Fibroblast of skin of scalp (primary cell): ENCODE measurements around the gene LDAH.
"Not testable (repeated sequence)": the region's sequence is repeated elsewhere in the genome, so short reads cannot be mapped to it uniquely, and the experiment has no call there.

Source experiments
- DNase-seq: peaks from one replicate; pipeline ENCODE4 v3.0.0-alpha.2; 2013

LDAH gene

DNA sequence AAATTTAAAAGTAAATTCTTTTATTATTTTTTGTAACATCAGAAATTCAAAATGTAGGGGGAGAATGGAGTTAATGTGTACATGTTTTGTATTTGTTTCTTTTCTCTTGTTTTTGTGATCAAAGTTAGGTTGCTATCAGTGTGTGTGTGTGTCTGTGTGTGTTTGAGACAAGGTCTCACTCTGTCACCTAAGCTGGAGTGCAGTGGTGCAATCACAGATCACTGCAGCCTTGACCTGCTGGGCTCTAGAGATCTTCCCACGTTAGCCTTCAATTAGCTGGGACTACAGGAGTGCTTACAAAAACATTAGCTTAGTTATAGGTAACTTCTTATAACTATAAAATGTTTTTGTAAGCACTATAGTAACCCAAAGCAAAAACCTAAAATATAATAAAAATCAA is 105.3 kb downstream of the LDAH start:
- no peak for DNase-seq

DNA sequence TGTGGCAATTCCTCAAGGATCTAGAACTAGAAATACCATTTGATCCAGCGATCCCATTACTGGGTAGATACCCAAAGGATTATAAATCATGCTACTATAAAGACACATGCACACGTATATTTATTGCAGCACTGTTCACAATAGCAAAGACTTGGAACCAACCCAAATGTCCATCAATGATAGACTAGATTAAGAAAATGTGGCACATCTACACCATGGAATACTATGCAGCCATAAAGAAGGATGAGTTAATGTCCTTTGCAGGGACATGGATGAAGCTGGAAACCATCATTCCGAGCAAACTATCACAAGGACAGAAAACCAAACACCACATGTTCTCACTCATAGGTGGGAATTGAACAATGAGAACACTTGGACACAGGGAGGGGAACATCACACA is 106.7 kb downstream of the LDAH start:
- not testable (repeated sequence) for DNase-seq

DNA sequence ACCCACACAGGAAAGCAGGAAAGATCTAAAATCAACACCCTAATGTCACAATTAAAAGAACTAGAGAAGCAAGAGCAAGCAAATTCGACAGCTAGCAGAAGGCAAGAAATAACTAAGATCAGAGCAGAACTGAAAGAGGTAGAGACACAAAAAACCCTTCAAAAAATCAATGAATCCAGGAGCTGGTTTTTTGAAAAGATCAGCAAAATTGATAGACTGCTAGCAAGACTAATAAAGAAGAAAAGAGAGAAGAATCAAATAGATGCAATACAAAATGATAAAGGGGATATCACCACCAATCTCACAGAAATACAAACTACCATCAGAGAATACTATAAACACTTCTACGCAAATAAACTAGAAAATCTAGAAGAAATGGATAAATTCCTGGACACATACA is 108.5 kb downstream of the LDAH start:
- DNase-seq = not testable (repeated sequence)

DNA sequence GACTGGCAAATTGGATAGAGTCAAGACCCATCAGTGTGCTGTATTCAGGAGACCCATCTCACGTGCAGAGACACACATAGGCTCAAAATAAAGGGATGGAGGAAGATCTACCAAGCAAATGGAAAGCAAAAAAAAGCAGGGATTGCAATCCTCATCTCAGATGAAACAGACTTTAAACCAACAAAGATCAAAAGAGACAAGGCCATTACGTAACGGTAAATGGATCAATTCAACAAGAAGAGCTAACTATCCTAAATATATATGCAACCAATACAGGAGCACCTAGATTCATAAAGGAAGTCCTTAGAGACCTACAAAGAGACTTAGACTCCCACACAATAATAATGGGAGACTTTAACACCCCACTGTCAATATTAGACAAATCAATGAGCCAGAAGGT is 109.3 kb downstream of the LDAH start:
- not testable (repeated sequence) for DNase-seq

DNA sequence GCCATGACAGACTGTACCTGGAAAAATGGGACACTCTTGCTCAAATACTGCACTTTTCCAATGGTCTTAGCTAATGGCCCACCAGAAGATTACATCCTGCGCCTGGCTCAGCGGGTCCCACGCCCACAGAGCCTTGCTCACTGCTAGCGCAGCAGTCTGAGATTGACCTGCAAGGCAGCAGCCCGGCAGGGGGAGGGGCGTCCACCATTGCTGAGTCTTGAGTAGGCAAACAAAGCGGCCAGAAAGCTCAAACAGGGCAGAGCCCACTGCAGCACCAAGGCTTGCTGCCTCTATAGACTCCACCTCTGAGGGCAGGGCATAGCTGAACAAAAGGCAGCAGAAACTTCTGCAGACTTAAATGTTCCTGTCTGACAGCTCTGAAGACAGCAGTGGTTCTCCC is 111.3 kb downstream of the LDAH start:
- not testable (repeated sequence) for DNase-seq

DNA sequence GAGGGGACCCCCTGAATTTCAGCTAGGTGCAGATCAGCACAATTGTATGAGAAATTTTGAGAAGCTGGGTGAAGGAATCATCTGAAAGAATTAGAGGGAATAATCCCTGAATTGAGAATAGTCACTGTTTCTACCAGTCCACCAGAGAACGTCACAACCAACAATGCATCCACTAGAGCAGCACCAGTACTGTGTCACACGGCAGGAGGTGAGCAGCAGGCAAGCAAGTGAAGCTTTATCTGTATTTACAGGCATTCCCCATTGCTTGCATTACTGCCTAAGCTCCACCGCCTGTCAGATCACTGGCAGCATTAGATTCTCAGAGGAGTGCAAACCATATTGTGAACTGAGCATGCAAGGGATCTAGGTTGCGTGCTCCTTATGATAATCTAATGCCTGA is 115.3 kb downstream of the LDAH start:
- no peak for DNase-seq

DNA sequence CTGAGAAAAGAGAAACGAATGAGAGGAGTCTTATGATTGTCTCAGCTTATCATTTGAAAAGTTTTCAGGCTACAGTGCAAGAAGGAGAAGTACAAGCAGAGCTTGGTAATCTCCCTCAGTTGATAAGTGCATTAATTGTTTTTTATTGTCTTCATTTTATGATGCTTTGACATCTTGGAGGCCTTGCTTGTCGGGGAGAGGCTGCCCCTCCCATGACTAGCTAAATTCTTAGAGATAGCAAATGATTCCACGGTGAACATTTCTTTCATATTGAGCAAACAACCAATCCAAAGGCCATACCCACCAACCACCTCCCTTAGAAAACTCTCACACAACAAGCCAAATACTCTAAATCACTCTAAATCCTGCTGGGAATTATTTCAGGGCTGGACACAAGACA is 116.1 kb downstream of the LDAH start:
- DNase-seq = no peak

DNA sequence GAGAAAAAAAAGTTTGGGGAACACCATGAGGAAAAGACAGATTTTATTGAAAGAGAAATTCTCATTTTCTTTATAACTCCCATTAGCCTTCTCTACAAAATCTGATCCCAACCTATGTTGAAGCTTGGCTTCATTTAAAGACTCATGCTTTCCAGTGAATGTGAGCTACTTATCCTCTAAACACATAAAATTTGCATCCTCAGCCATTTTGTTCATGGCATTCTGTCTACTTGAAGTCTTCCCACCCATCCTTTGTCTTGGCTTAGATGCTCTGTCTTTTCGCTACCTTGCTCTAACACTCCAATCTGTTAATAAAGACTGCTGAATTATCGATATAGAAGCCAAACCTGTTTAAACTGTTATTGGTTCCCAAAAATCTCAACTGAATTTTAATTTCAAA is 116.7 kb downstream of the LDAH start:
- DNase-seq = no peak

DNA sequence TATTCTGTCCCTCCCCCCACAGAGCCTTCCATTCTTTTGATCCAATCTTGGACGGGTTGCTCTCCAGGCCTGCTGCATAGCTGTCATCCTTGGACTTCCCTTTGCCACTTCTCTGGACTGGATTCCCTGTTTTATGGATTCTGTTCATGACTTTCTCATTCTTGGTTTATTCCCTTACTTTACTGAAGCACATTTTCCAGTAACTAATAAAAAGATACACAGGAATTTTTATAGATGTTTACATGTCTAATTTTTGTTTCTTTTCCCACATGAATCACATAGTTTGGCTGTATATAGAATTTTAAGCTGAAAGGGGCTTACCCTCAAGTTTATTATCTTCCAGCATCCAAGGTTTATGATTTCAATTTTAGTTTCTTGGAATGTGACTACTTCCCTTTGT is 118.0 kb downstream of the LDAH start:
- DNase-seq = no peak

DNA sequence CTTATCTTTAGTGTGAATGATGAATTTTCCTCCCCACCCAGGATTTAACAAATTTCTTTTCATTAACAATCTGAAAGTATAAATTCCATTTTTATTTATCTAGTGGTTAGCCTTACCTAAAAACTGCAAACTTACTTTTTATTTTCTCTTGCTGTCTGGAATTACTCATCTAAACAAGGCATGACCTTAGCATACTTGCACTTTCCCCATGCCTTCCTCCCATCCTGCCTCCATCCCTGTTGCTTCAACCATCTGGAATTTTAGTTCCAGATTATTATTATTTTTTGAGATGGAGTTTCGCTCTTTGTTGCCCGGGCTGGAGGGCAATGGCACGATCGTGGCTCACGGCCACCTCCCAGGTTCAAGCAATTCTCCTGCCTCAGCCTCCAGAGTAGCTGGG is 120.3 kb downstream of the LDAH start:
- DNase-seq = no peak

DNA sequence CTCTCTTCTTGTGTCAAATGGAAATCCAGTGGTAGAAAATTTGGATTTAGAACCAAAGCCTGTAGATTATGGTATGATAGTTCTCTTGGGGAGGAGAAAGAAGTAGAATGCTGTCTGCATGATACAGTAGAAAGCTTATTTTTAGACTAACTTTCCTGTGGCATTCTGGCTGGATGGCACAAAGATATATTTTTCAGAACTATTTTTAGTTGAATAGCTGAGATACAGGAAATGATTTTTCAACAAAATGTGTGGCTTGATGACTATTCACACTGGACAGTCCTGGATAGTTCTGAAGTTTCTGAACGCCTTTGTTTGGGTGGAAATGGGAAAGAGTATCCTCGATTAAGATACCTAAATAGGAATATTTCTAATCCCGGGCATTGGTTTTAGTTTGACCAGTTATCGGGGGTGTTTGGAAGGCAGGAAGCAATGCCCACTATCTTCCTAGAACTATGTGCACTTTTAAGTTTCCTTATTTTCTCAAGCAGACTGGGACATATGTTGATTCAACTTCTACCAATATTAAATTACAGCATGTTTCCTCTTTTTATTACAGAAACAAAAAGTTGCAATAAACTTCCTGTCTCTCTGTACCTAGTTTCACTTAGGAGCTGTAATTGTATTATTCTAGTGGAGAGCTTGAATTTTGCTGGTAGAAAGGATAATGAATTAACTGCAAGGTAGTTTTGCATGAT is 123.8 kb downstream of the LDAH start:
- DNase-seq = no peak

DNA sequence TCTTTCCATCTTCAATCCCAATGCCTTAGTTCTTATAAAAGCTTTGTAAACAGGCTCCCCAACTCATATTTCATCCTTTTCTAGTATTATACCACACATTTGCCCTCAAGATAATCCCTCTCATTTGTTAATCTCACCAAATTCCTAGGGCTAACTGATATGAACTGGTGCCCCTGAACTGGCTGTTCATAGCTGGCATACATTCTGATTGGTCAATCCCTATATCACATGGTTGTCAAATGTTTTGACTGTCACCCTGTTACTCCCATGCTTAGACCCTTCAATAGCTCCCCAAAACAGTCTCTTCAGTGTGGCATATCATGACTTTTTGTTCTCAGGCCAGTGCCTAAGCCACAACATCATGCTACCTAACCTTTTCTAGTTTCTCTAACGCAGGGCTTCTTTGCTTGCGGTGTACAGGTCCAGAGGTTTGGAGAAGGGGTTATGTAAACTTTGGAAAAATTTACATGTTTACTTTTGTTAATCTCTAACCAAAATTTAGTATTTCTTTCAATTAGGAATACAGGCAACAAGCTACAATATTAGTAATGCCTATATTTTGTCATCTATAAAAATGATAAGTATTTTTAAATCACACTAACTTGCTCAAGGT is 125.5 kb downstream of the LDAH start:
- DNase-seq = no peak

DNA sequence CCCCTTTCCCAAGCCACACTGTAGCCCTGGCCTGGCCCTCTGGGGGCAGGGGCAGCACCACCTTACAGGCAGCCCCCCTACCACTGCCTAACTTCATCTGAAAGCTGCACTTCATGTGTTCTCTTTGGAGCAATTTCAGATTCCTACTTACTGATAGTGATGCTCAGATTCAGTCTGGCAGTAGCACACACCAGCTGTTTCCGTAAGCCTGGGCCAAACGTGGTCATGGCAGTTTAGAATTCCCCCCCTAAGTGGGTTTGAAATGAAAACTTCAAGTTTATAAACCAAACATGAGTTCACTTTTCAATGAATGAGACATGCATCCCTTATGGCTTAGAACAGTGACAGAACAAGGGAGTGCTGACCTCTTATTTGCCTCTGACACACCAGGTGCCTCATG is 126.5 kb downstream of the LDAH start:
- DNase-seq = no peak

DNA sequence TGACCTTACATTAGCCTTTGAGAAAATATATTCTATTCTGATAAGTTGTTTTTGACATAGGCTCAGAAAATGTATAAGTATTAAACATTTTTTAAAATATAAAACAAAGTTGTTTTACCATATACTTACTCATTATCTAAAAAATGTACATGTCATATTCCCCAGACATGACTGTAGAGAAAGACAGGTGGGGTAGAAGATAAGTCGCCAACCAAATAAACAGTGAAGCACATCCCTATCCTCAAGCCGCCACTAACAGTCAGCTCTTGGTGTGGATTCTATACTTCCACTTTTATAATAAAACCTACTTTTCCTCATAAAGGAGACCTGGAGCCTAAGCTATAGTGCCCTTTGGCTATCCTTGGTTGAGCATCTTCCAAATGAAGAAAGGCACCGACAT is 129.6 kb downstream of the LDAH start:
- DNase-seq = no peak

DNA sequence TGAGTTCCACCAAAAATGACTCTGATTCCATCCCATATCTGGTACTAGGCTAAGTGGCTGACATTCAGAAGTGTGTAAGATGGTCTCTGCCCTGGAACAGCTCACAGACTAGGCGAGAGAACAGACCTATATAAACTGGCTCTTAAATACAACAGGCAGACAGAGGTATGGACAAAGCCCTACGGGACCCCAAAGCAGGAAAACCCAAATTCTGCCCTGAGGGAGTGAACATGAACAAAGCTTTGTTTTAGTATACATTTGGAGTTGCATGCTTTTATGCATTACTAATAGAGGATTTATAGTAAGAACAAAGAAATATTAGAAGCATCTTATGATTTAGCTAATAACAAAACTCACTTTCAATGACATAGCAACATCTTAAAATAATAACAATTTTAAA is 130.8 kb downstream of the LDAH start:
- no peak for DNase-seq

DNA sequence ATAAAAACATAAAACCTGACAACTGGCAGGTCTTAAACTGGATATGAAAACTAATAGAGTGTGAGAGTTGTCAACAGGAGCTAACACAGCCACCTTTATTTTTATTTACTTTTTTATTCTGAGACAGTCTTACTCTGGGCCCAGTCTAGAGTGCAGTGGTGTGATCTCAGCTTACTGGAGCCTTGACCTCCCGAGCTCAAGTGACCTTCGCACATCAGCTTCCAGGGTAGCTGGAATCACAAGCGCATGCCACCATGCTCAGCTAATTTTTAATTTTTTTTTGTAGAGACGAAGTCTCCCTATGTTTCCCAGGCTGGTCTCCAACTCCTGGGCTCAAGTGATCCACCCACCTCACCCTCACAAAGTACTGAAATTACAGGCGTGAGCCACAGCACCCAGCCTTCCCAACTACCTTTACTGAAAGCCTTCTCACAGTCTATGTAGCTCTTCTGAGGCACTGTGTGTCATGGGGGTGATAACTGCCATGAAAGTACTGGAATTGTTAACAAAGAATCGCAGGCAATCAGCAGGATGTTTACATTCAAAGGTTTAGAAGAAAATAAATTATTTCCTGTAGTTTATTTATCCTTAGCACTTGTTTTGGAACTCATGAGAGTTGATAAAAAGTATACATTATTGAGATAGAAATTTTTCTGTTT is 131.7 kb downstream of the LDAH start:
- no peak for DNase-seq

DNA sequence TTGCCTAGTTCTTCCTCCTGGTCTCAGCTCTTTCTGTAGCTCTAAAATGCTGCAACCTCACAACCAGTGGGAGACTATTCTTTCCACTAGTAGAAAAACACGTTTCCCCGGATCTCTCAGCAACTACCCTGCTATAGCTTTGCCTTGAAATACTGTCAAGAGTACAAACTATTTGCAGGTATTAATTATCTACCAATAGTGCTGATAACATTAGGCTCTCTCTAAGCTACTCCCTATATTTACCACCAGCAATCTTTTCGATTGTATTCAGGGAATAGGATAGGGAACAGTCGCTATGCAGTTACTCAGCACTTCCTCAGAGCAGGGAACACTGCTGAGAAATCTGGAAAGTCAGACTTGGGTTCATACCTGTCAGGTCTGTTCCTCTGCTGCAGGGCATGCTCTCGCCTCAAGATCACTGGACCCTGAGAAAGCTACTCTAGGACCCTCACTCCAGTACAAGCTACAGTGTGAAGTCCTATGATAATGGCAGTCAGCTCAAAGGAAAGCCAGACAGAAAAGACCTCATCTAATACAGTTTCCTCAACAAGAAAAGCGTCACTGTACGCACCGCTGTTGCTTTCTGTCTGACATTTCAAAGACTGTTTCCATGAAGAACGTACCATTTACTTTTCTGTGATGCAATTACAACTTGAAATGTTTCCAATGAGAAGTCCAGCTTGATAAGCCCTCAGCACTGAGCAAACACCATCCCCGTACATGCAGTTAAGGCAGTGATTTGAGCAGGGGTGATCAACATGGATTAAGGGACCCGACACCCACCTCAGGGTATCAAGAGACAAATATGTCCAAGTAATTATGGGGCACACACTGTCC is 133.3 kb downstream of the LDAH start:
- DNase-seq = no peak

DNA sequence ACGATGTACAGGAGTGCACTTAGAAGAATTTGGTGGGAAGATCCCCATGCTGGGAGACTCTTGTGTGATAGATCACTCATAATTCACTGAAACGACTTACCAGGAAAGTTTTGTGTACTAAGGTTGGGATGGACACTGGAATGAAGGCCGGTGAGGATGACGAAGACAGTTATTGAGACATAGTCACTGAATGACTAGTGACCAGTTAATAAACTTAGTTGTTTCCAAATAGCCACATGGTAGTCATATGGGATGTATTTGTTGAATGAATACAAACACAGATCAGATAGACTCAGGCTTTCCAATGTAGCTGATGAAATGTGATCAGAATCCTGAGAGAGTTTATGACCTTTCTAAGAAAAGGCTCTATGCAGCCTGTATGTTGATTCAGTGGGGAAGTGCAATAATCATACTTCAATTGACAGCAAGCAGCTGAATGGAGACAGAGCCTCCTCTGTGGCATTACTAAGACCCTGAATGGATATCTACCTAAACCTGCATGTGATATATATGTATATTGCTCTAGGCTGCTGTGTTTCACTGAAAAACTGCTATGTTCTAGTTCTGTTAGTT is 135.6 kb downstream of the LDAH start:
- no peak for DNase-seq

DNA sequence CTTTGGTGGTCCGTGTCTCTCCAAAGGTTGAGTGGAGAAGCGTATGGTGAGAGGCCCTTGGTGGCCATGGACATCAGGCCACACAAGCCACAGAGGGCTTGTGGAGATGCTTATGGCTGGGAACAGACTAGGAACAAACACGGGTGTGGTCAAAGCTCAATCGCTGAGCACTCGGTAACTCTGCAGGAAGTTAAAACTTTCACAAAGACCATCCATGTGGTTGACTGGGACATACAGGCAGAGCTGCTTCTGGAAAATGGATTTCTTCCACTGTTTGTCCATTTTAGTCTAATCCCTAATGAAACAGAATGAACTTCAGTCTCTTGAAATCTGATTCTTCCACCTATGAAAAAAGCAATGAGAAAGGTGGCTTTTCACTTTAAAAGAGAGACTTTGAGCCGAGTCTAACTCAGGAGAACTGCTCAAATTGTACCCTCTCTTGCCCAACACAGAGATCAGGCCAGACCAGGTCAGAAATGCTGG is 138.3 kb downstream of the LDAH start:
- no peak for DNase-seq

DNA sequence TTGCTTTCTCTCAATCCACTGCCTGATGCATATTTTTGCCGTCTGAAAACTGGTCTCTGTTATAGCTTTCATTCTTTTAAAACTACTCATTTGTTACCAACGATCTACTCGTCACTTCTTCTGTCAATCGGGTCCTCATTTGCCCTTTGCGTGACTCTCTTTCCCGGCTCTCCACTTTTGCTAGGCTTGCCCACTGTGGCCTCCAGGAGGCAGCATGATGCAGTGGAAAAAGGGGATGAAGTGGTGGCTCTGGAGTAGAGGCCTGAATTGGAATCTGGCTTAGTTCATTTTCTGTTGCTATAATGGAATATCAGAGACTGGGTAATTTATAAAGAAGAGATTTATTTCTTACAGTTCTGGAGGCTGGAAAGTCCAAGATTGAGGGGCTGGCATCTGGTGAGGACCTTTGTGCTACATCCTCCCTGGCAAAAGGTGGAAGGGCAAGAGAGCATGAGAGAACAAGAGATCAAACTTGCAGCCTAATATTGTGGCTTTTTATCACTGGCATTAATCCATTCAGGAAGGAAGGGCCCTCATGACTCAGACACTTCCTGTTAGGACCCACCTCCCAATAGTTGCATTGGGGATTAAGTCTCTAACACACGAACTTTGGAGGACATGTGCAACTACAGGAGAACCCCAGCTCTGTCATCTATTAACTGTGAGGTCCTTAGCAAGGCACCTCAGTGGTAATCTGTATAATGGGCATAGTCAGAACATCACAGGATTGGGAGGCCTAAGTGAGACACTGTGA is 140.6 kb downstream of the LDAH start:
- peak; percentile 19 for DNase-seq

DNA sequence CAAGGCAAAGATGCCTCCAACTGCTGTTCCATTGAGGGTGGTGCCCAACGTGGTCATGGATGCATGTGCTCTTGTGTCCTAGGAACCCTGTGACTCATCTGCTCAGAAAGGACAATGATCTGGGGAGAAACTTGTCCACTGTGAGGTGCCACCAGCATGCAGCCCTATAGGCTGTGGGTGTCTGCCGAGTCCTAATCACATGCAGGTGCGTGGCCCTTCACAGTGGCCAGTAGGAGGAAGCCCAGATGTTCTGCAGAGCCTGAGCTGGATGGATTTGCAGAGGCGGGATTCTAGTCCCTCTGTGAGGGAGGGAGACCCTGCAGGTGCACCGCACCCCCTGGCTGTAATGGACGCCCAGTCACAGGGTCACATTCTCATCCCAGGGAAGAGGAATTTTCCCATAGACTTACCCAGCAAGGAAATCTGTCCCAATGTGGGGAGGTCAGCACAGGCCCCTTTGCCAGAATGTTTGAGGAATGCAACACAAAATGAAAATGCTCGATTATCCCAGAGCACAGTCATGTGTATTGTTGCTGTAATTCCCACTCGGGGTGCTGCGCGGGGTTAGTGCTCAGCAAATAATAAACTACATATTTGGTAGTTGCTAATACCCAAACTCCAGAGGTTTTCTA is 142.0 kb downstream of the LDAH start:
- DNase-seq = no peak

DNA sequence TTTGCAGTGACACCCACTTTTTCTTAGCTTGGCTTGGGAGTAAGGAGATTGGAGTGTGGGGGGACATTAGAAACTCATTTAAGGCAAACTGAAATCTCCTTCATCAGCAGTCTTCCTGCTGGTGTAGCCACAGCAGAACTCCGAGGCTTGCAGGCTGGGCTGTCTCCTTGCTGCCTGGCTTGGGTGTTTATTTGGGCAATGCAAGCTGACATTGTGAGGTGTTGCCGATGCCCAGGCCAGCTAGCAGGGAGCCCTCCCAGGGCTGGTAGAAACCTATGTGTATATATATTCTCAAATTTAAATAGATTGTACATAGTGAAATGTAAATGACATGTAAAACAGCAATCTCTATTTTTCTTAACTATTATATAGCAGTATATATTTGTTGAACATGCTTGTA is 144.1 kb downstream of the LDAH start:
- DNase-seq = no peak
